ENCODE data around the gene SYK.

Gene SYK

DNA sequence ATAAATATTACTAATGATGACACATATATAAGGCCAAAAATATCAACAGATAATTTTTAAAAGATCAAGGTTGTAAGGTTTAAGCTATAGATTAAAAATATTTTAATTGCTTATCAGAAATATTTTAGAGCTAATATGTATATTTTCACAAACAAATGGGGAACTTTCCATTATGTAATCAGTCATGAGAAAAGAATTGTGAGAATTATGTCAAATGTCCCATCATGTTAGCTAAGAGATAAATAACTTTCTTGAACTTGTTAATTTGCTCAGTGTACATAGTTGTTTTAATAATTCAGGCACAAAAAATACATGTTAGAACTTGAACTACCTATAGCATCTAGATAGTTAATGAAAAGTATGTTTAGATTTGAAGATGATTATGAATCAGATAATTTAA lies 67.7 kb downstream of the SYK start:
- H3K27ac ChIP-seq (ENCODE audit: low read length): no peak overlapping the region
- H3K4me3 ChIP-seq (ENCODE audit: low read length): no peak overlapping the region
- no peak overlapping the region for H3K9ac ChIP-seq (ENCODE audit: low read length)
- no peaks in the 10 kb centered on the region for H3K27me3 ChIP-seq (ENCODE audit: control insufficient read depth, insufficient read depth, low read length)
- H3K4me1 ChIP-seq (ENCODE audit: control insufficient read depth, low read depth, low read length): peaks cover 9% of the 10 kb centered on the region
- no peaks in the 10 kb centered on the region for H3K9me3 ChIP-seq (ENCODE audit: control insufficient read depth, low read depth, low read length)
- no peaks in the 10 kb centered on the region for H3K36me3 ChIP-seq (ENCODE audit: control insufficient read depth, low read depth, low read length)

DNA sequence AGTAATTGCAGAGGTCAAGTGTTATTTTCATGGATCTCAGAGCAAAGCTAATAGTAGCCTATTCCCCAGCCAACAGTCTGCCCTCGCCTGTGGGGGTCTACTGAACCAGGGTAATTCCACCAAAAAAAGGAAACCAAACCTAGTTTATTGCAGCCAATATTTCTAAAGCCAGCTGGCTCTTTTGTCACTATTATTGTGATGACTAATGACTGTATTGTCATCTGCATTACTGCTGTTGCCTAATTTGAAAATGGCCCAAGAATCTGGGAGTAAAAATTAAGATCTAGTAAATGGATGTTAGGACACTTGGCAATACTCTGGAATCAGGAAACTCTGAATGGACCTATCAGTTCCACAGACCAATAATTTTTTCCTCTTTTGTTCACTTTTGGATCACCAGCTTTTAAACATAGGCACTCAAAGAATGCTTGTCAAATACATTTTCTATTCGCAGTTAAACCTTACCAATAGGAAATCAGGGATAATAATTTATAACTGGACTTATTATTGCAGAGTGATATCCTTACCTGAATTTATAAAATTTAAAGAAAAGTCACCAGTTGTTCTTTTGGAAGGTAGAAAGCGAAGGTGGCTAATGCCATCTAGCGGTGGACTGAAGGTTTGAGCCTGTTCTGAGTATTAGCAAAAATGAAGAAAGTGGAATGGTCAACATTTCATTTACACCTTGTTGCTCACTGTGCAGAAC lies 69.2 kb downstream of the SYK start:
- Histone ChIP-seq H3K9me3 (ENCODE audit: control insufficient read depth, low read depth, low read length) (no peaks in the 10 kb centered on the region), H3K27ac (ENCODE audit: low read length) (no peak overlapping the region), H3K4me1 (ENCODE audit: control insufficient read depth, low read depth, low read length) (peaks cover 9% of the 10 kb centered on the region), H3K9ac (ENCODE audit: low read length) (no peak overlapping the region), H3K4me3 (ENCODE audit: low read length) (no peak overlapping the region), H3K27me3 (ENCODE audit: control insufficient read depth, insufficient read depth, low read length) (no peaks in the 10 kb centered on the region), H3K36me3 (ENCODE audit: control insufficient read depth, low read depth, low read length) (no peaks in the 10 kb centered on the region)

DNA sequence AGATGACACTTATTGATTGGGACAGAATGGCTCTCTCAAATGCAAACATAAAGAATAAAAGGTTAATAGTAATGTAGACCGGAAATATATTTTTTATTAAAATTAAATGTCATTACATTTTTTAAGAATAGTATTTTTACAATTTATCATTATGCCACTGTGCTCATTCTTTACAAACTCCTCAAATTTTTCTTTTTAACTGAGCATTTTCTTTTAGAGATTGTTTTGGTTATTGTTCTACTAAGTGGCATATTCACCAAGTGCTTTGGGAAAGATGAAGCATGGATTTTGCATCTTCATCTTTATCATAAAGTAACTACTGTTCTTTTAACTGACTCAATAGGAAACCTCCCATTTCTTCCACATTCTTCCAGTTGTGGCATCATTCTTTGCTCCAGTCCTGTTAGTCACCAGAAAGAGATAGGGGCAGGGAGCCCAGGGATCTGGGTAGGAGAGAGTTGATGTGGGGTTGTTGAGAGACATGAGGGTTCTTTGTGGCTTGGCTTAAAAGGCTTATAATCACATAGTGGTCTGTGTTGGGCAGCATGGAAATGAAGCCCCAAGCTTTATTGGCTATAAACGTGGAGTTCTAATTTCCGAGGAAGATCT lies 69.8 kb downstream of the SYK start:
- Histone ChIP-seq H3K4me3 (ENCODE audit: low read length) (no peak overlapping the region), H3K27ac (ENCODE audit: low read length) (no peak overlapping the region), H3K27me3 (ENCODE audit: control insufficient read depth, insufficient read depth, low read length) (no peaks in the 10 kb centered on the region), H3K4me1 (ENCODE audit: control insufficient read depth, low read depth, low read length) (peaks cover 9% of the 10 kb centered on the region), H3K36me3 (ENCODE audit: control insufficient read depth, low read depth, low read length) (no peaks in the 10 kb centered on the region), H3K9me3 (ENCODE audit: control insufficient read depth, low read depth, low read length) (no peaks in the 10 kb centered on the region), H3K9ac (ENCODE audit: low read length) (no peak overlapping the region)

DNA sequence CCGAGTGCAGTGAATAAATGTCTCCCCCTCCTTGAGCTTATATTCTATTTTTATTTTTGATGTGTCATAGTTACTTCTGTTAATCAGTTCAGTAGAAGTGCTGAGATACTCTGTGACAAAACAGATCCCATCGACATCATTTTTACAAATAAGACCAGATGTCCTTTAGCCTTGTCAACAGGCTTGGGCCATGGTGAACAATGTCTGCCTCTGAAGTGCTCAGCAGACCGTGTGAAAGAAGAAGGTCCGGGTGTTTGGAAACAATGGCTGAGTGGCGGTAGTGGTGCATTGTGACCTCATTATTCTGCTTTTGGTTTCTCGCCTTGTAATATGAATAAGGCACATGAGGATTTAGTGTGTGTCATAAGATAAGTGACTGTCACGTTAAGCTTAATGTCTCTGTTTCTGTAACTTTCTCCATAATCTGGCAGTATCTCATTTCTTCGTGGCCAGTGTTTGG lies 71.2 kb downstream of the SYK start:
- peaks cover 9% of the 10 kb centered on the region for H3K4me1 ChIP-seq (ENCODE audit: control insufficient read depth, low read depth, low read length)
- H3K36me3 ChIP-seq (ENCODE audit: control insufficient read depth, low read depth, low read length): no peaks in the 10 kb centered on the region
- H3K9ac ChIP-seq (ENCODE audit: low read length): no peak overlapping the region
- no peak overlapping the region for H3K4me3 ChIP-seq (ENCODE audit: low read length)
- H3K27me3 ChIP-seq (ENCODE audit: control insufficient read depth, insufficient read depth, low read length): no peaks in the 10 kb centered on the region
- H3K27ac ChIP-seq (ENCODE audit: low read length): no peak overlapping the region
- no peaks in the 10 kb centered on the region for H3K9me3 ChIP-seq (ENCODE audit: control insufficient read depth, low read depth, low read length)

- Histone ChIP-seq H3K9me3 (ENCODE audit: control insufficient read depth, low read depth, low read length) (no peaks in the 10 kb centered on the region), H3K36me3 (ENCODE audit: control insufficient read depth, low read depth, low read length) (no peaks in the 10 kb centered on the region), H3K9ac (ENCODE audit: low read length) (no peak overlapping the region), H3K27me3 (ENCODE audit: control insufficient read depth, insufficient read depth, low read length) (no peaks in the 10 kb centered on the region), H3K4me1 (ENCODE audit: control insufficient read depth, low read depth, low read length) (peaks cover 9% of the 10 kb centered on the region), H3K4me3 (ENCODE audit: low read length) (no peak overlapping the region), H3K27ac (ENCODE audit: low read length) (no peak overlapping the region)
Measured at GRCh38 chr9:90873422-90873821, 71.8 kb downstream of the SYK start.

- Histone ChIP-seq H3K9ac (ENCODE audit: low read length) (no peak overlapping the region), H3K27me3 (ENCODE audit: control insufficient read depth, insufficient read depth, low read length) (no peaks in the 10 kb centered on the region), H3K27ac (ENCODE audit: low read length) (no peak overlapping the region), H3K4me1 (ENCODE audit: control insufficient read depth, low read depth, low read length) (peaks cover 9% of the 10 kb centered on the region), H3K9me3 (ENCODE audit: control insufficient read depth, low read depth, low read length) (no peaks in the 10 kb centered on the region), H3K36me3 (ENCODE audit: control insufficient read depth, low read depth, low read length) (no peaks in the 10 kb centered on the region), H3K4me3 (ENCODE audit: low read length) (no peak overlapping the region)
Measured at GRCh38 chr9:90874194-90874593, 72.6 kb downstream of the SYK start.

DNA sequence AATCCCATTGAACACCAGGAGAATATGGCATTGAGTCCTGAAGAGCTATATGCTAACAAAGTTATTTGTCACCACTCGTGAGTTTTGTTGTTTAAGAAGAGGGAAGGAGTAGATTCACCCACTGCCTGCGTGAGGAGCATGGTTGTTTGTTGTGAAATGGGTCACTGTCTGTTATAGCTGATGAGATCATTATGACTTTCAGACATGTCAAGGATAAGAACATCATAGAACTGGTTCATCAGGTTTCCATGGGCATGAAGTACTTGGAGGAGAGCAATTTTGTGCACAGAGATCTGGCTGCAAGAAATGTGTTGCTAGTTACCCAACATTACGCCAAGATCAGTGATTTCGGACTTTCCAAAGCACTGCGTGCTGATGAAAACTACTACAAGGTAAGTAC lies 76.9 kb downstream of the SYK start:
- Histone ChIP-seq H3K9ac (ENCODE audit: low read length) (no peak overlapping the region), H3K27ac (ENCODE audit: low read length) (no peak overlapping the region), H3K4me1 (ENCODE audit: control insufficient read depth, low read depth, low read length) (no peaks in the 10 kb centered on the region), H3K4me3 (ENCODE audit: low read length) (no peak overlapping the region), H3K27me3 (ENCODE audit: control insufficient read depth, insufficient read depth, low read length) (no peaks in the 10 kb centered on the region), H3K9me3 (ENCODE audit: control insufficient read depth, low read depth, low read length) (no peaks in the 10 kb centered on the region), H3K36me3 (ENCODE audit: control insufficient read depth, low read depth, low read length) (no peaks in the 10 kb centered on the region)

GRCh38 chr9:90880066-90880465 lies 78.4 kb downstream of the SYK start:
- H3K4me1 ChIP-seq (ENCODE audit: control insufficient read depth, low read depth, low read length): no peaks in the 10 kb centered on the region
- H3K4me3 ChIP-seq (ENCODE audit: low read length): no peak overlapping the region
- H3K27ac ChIP-seq (ENCODE audit: low read length): no peak overlapping the region
- no peaks in the 10 kb centered on the region for H3K27me3 ChIP-seq (ENCODE audit: control insufficient read depth, insufficient read depth, low read length)
- H3K9ac ChIP-seq (ENCODE audit: low read length): no peak overlapping the region
- peaks cover 4% of the 10 kb centered on the region for H3K9me3 ChIP-seq (ENCODE audit: control insufficient read depth, low read depth, low read length)
- H3K36me3 ChIP-seq (ENCODE audit: control insufficient read depth, low read depth, low read length): no peaks in the 10 kb centered on the region

DNA sequence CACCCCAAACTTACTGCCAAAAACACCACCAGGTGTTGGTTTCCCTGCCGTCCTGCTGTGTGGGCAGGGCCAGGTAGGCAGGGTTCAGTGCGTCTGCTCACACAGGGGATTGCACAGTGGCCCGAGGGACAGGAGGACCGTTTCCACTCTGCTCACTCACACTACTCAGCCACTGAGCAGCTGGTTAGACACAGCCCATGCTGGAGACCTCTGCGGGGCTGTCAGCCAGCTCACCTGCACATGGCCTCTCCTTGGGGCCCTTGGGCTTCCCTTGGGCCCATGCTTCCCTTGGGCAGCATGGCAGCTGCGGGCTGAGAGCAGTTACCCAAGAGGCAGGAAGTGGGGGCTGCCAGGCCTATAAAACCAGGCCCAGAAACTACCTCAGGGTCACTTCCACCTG lies 79.0 kb downstream of the SYK start:
- H3K9ac ChIP-seq (ENCODE audit: low read length): no peak overlapping the region

DNA sequence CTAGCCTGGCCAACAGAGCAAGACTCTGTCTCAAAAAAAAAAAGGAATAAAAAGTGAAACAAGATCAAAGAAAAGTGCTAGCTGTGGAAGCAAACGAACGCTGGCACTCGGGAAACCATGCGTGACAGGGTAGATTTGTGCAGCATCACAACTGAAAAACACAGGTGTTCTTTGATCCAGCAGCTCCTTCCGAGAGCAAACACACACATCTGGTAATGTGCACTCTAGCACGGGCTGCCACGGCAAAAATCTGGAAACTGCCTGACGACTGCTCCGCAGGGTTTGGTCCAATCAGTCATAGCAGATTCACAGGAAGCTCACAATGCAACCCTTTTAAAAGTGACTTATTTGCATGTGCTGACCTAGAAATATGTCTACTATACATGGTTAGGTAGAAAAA lies 80.0 kb downstream of the SYK start:
- Histone ChIP-seq H3K9ac (ENCODE audit: low read length) (no peak overlapping the region), H3K9me3 (ENCODE audit: control insufficient read depth, low read depth, low read length) (peaks cover 4% of the 10 kb centered on the region), H3K4me1 (ENCODE audit: control insufficient read depth, low read depth, low read length) (no peaks in the 10 kb centered on the region), H3K27me3 (ENCODE audit: control insufficient read depth, insufficient read depth, low read length) (no peaks in the 10 kb centered on the region), H3K36me3 (ENCODE audit: control insufficient read depth, low read depth, low read length) (no peaks in the 10 kb centered on the region), H3K4me3 (ENCODE audit: low read length) (no peak overlapping the region), H3K27ac (ENCODE audit: low read length) (no peak overlapping the region)

More for the DNA sequence above, 79.0 kb downstream of the SYK start:
- no peaks in the 10 kb centered on the region for H3K4me1 ChIP-seq (ENCODE audit: control insufficient read depth, low read depth, low read length)
- no peak overlapping the region for H3K27ac ChIP-seq (ENCODE audit: low read length)
- no peaks in the 10 kb centered on the region for H3K36me3 ChIP-seq (ENCODE audit: control insufficient read depth, low read depth, low read length)
- peaks cover 4% of the 10 kb centered on the region for H3K9me3 ChIP-seq (ENCODE audit: control insufficient read depth, low read depth, low read length)
- no peaks in the 10 kb centered on the region for H3K27me3 ChIP-seq (ENCODE audit: control insufficient read depth, insufficient read depth, low read length)
- no peak overlapping the region for H3K4me3 ChIP-seq (ENCODE audit: low read length)

- Histone ChIP-seq H3K4me1 (ENCODE audit: control insufficient read depth, low read depth, low read length) (no peaks in the 10 kb centered on the region), H3K36me3 (ENCODE audit: control insufficient read depth, low read depth, low read length) (no peaks in the 10 kb centered on the region), H3K4me3 (ENCODE audit: low read length) (no peak overlapping the region), H3K27me3 (ENCODE audit: control insufficient read depth, insufficient read depth, low read length) (no peaks in the 10 kb centered on the region), H3K27ac (ENCODE audit: low read length) (no peak overlapping the region), H3K9me3 (ENCODE audit: control insufficient read depth, low read depth, low read length) (peaks cover 4% of the 10 kb centered on the region), H3K9ac (ENCODE audit: low read length) (no peak overlapping the region)
Measured at GRCh38 chr9:90882991-90883600, 81.5 kb downstream of the SYK start.

DNA sequence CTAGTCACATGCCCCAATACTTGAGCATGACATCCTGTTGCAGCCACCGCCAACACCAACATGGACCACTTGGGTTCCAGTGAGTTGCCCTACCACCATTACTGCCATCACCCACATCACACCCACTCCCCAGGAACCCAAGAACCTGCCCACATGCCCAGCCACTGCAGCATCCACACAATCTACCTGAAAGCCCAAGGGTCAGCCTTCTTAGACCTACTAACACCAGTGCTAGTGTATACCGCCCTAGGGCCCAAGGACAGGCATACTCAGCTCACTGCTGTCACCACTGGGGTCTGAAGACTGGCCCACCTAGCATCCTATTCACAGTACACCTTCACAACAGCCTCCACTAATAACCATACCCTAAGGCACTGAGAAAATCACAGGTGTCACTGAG lies 82.0 kb downstream of the SYK start:
- Histone ChIP-seq H3K36me3 (ENCODE audit: control insufficient read depth, low read depth, low read length) (no peaks in the 10 kb centered on the region), H3K4me3 (ENCODE audit: low read length) (no peak overlapping the region), H3K4me1 (ENCODE audit: control insufficient read depth, low read depth, low read length) (no peaks in the 10 kb centered on the region), H3K27me3 (ENCODE audit: control insufficient read depth, insufficient read depth, low read length) (no peaks in the 10 kb centered on the region), H3K9me3 (ENCODE audit: control insufficient read depth, low read depth, low read length) (peaks cover 4% of the 10 kb centered on the region), H3K9ac (ENCODE audit: low read length) (no peak overlapping the region), H3K27ac (ENCODE audit: low read length) (no peak overlapping the region)

Measured in iPS-18a (cell line).